Ascending aorta (tissue), 2 donors: ENCODE data around the gene CD84. TPM values are rescaled to one million over a fixed set of nuclear protein-coding genes. Genes with fewer than 3 reads are reported as not detected.

Source experiments
- DNase-seq, 2 donors: peaks; one replicate each; pipeline ENCODE4 v3.0.0-alpha.2; 2019; ENCODE audit warnings: low spot score in 2 of 2
- H3K27ac ChIP-seq, 2 donors: fragments of 200-600 bp; sonication (generic); one replicate each; pipeline ENCODE4 v1.5.1; 2016 to 2017; ENCODE audit warnings: mild to moderate bottlenecking in 1 of 2
- H3K27me3 ChIP-seq: fragments of 200-600 bp; sonication (generic); one replicate; pipeline ENCODE4 v1.5.1; 2017
- H3K36me3 ChIP-seq, 2 donors: fragments of 200-600 bp; sonication (generic); one replicate each; pipeline ENCODE4 v1.5.1; 2016
- H3K4me1 ChIP-seq, 2 donors: fragments of 200-600 bp; sonication (generic); one replicate each; pipeline ENCODE4 v1.5.1; 2016 to 2017; ENCODE audit warnings: mild to moderate bottlenecking in 1 of 2
- H3K4me3 ChIP-seq, 2 donors: fragments of 200-600 bp; sonication (generic); one replicate each; pipeline ENCODE4 v1.5.1; 2016 to 2017; ENCODE audit warnings: mild to moderate bottlenecking in 1 of 2
- H3K9me3 ChIP-seq, 2 donors: fragments of 200-600 bp; sonication (generic); one replicate each; pipeline ENCODE4 v1.5.1; 2016
- CTCF ChIP-seq, 3 experiments: fragments of 200-600 bp in 2 of 3; fragments of 450-650 bp in 1 of 3; sonication (generic) in 2 of 3; IDR thresholded peaks; one replicate each; pipeline ENCODE4 v1.5.1; 2016 to 2019; ENCODE audit warnings: antibody characterized with exemption in 3 of 3, mild to moderate bottlenecking in 1 of 3, moderate library complexity in 1 of 3
- intact Hi-C: fragments of 100-400 bp; cut with DNase I; formaldehyde crosslinking; loops from one replicate; pipeline ENCODE4 v1.15.1; 2023
- total RNA-seq: library from RNA; depleted of rRNA; stranded (reverse); fragments of >200 nt; gene quantifications from one replicate; pipeline ENCODE4 v1.1.0, GENCODE V29; 2016

The CD84 gene
- total RNA-seq, 1 donor from 2014 or later = 1.1 TPM

- intact Hi-C loops = no loop called here
Measured at GRCh38 chr1:160605792-160606479, 26.6 kb upstream of the CD84 start.

GRCh38 chr1:160605205-160605604 lies 25.9 kb upstream of the CD84 start:
- no peaks in the 10 kb centered on the region for H3K27me3 ChIP-seq
- H3K4me3 ChIP-seq = no peak overlapping the region
- no peaks in the 10 kb centered on the region for H3K4me1 ChIP-seq
- H3K36me3 ChIP-seq = no peaks in the 10 kb centered on the region
- DNase-seq = no peak
- intact Hi-C loops = no loop called here
- peaks cover 0 to 6% of the 10 kb centered on the region in 2 donors for H3K9me3 ChIP-seq
- H3K27ac ChIP-seq = no peak overlapping the region
- TF ChIP-seq CTCF (IDR thresholded peaks at IDR 0.05) = no peak

More at GRCh38 chr1:160605792-160606479, 26.6 kb upstream of the CD84 start:
- Histone ChIP-seq H3K4me1 (no peaks in the 10 kb centered on the region), H3K27ac (no peak overlapping the region), H3K36me3 (no peaks in the 10 kb centered on the region), H3K4me3 (no peak overlapping the region), H3K9me3 (peaks cover 0 to 5% of the 10 kb centered on the region in 2 donors), H3K27me3 (no peaks in the 10 kb centered on the region)
- no peak for TF ChIP-seq CTCF (IDR thresholded peaks at IDR 0.05)
- DNase-seq = no peak

GRCh38 chr1:160597705-160598104 lies 18.4 kb upstream of the CD84 start:
- H3K27ac ChIP-seq = no peak overlapping the region
- no peaks in the 10 kb centered on the region for H3K27me3 ChIP-seq
- no peak overlapping the region for H3K4me3 ChIP-seq
- no peaks in the 10 kb centered on the region for H3K4me1 ChIP-seq
- DNase-seq = no peak
- no peaks in the 10 kb centered on the region for H3K36me3 ChIP-seq
- H3K9me3 ChIP-seq = peaks cover 0 to 6% of the 10 kb centered on the region in 2 donors
- TF ChIP-seq CTCF (IDR thresholded peaks at IDR 0.05) = no peak
- intact Hi-C loops = no loop called here

DNA sequence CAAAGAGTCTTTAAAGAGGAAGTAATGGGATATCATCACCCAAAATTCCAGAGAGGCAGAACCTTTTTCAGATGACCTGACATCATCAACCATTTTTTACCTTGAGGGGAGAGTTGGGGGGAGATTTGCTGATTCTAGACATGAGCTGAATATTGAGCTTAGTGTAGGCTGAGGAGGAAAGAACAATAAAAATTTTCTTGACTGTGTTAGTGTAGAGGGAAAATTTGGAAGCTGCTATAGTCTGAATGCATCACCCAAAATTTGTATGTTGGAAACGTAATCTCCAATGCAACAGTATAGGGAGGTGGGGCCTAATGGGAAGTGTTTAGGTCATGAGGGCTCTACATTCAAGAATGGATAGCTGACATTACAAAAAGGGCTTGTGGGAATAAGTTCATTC lies 17.8 kb upstream of the CD84 start:
- no peak for DNase-seq
- Histone ChIP-seq H3K9me3 (peaks cover 0 to 6% of the 10 kb centered on the region in 2 donors), H3K36me3 (no peaks in the 10 kb centered on the region), H3K4me3 (no peak overlapping the region), H3K4me1 (no peaks in the 10 kb centered on the region), H3K27me3 (no peaks in the 10 kb centered on the region), H3K27ac (no peak overlapping the region)
- intact Hi-C loops = no loop called here
- no peak for TF ChIP-seq CTCF (IDR thresholded peaks at IDR 0.05)

GRCh38 chr1:160590488-160590887 lies 11.2 kb upstream of the CD84 start:
- Histone ChIP-seq H3K4me3 (no peak overlapping the region), H3K36me3 (no peaks in the 10 kb centered on the region), H3K27ac (no peak overlapping the region), H3K9me3 (no peaks in the 10 kb centered on the region), H3K4me1 (no peaks in the 10 kb centered on the region), H3K27me3 (no peaks in the 10 kb centered on the region)
- TF ChIP-seq CTCF (IDR thresholded peaks at IDR 0.05) = no peak
- DNase-seq = no peak
- intact Hi-C loops = no loop called here

DNA sequence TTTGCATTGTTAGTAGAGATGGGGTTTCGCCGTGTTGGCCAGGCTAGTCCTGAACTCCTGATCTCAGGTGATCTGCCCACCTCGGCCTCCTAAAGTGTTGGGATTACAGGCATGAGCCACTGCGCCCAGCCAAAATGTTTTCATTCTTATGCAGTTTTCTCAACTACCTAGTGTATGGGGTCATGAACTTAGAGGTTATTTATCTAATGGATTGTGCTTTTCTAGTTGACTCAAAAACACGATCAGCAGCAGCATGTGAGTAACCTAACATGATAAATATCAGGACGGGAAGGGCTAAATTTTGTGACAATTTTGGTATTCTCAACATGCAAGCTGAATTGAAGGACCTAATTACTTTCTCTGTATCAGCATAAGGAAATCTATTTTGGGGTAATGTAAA lies 9.2 kb upstream of the CD84 start:
- Histone ChIP-seq H3K27me3 (no peaks in the 10 kb centered on the region), H3K27ac (no peak overlapping the region), H3K4me1 (no peaks in the 10 kb centered on the region), H3K9me3 (no peaks in the 10 kb centered on the region), H3K36me3 (no peaks in the 10 kb centered on the region), H3K4me3 (no peak overlapping the region)
- TF ChIP-seq CTCF (IDR thresholded peaks at IDR 0.05) = no peak
- intact Hi-C loops = no loop called here
- DNase-seq = no peak
